GM20431 (cell line): Measurements from ENCODE around the gene GBA2.

Experiments used
- in situ Hi-C: fragments of 300-500 bp; cut with MseI, MboI; formaldehyde crosslinking; loops from one replicate; pipeline ENCODE4 v1.15.0; 2020; ENCODE audit warnings: low sequenced_read_pairs; ENCODE audit not compliant: unreplicated experiment

GBA2 gene

GRCh38 chr9:35741740-35742139, 7.3 kb downstream of the GBA2 start:
- in situ Hi-C loops, result no loop called here

DNA sequence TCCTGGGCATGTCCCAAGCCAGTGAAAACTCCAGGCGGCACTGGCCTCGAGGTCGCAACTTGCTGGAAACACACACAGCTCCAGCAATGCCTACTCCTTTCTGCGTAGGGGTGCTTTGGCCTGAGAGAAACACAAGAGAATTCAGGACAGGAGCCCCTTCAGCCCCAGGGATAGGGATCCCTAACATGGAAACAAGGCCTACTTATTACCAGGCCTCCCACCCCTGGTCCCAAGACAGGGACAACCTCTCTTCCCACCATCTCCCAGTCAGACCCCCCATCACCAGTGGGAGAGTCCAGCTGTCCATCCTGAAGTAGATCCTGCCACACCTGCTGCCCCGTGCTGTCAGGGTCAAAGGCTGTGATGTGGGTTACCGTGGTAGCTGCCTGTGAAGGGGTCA, 8.8 kb downstream of the GBA2 start:
- in situ Hi-C loops, result no loop called here

- in situ Hi-C loops, result no loop called here
Observed at GRCh38 chr9:35738924-35739323, 10.1 kb downstream of the GBA2 start.

DNA sequence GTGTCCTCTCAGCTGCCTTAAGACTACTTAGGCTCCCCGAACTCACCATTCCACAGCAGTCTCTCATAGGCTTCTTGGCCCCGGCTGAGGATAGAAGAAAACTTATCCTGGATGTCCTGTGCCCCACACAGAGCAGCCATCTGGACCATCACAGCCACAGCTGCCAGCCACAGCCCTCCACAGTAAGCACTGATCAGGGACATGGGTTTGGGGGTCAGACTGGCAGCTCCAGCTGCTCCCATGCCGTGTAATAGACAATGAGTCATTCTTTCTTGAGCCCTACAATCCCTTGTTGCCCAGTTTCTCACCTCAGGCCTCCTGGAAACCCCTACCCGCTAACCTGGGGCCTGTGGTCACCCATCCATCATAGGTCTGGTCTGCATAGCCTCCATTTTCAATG, 10.8 kb downstream of the GBA2 start:
- in situ Hi-C loops, result no loop called here

- in situ Hi-C loops, result no loop called here
Observed at GRCh38 chr9:35737143-35737542, 11.9 kb downstream of the GBA2 start.

- in situ Hi-C loops, result no loop called here
Observed at GRCh38 chr9:35736201-35736633, 12.8 kb downstream of the GBA2 start.

DNA sequence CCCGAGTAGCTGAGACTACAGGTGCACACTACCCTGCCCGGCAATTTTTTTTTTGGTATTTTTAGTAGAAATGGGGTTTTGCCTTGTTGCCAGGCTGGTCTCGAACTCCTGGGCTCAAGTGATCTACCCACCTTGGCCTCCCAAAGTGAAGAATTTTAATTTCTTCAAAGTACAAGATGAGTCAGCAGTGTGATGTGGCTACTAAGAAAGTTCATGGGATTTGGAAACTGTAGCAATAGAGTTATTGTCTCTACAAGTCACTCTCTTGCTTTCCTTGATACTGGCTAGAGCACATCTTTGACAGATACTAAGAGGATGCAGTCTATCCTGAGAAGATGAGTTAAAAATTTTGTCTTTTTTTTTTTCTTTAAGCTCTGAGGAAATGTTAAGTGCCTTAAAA, 14.9 kb downstream of the GBA2 start:
- in situ Hi-C loops, result no loop called here

DNA sequence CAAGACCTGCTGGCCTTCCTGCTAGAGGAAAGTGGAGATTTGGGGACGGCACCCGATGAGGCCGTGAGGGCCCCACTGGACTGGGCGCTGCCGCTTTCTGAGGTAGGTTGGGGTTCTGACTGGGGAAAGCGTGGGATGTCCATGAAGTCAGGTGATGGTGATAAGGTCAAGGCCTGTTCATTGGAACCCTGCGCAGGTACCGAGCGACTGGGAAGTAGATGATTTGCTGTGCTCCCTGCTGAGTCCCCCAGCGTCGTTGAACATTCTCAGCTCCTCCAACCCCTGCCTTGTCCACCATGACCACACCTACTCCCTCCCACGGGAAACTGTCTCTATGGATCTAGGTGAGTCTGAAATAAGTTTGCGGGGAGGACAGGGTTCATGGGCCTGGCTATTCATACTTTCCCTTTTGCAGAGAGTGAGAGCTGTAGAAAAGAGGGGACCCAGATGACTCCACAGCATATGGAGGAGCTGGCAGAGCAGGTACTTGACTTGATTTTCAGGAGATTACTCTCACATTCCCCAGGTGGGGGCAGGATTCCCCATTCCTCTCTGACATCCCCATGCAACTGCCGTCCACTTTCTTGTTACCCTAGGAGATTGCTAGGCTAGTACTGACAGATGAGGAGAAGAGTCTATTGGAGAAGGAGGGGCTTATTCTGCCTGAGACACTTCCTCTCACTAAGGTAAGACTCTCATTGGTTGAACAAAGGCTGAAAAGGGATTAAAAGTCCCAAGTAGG, 16.1 kb downstream of the GBA2 start:
- in situ Hi-C loops, result no loop called here

DNA sequence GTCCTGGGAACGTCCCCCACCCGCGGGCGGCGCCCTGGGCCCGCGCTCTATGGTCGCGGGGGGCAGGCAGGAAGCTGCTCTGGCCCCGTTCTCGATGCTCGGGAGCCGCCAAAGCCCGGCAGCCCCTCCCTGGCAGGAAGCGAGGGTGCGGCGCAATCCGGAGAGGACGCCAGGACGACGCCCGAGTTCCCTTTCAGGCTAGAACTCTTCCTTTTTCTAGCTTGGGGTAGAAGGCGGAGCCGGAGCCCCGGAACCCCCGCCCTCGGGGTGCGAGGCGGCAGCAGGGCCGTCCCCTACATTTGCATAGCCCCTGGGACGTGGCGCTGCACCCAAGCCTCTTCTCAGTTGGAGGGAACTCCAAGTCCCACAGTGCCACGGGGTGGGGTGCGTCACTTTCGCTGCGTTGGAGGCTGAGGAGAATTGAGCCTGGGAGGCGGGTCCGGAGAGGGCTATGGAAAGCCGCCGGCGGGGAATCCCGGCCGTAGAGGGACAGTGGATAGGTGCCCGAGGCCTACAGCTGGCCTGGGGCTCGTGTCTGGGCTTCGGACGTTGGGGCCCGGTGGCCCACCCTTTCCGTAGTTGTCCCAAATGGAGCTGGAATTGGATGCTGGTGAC, 16.7 kb downstream of the GBA2 start, which contains the start of the genes CREB3 and TLN1:
TSS of gene CREB3 (plus strand) at position 482 of the 615 bp plus-strand sequence. CDS start at position 589, 107 bp downstream.
TSS of gene TLN1 (minus strand) at position 11 of the 615 bp plus-strand sequence. CDS start 6,501 bp downstream, outside the sequence.
- in situ Hi-C loops, result no loop called here

GRCh38 chr9:35731415-35732184, 17.4 kb downstream of the GBA2 start:
- in situ Hi-C loops, result no loop called here

DNA sequence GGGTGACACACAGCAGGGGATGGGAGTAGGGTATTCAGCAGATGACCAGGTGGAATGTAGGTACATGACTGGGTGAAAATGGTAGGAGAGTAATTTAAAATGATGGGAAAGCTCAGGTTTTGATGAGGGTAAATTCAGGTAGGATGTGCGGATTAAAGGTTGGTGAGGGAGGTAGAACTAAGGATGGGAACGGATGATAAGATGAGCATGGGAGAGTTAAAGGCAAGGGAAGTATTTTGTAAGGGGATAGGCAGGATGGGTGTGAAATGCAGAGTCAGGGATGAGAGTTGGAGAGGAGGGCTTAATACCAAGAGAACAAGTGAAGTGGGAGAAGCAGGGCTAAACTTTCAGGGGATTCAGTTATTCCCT, 18.6 kb downstream of the GBA2 start:
- in situ Hi-C loops, result no loop called here

DNA sequence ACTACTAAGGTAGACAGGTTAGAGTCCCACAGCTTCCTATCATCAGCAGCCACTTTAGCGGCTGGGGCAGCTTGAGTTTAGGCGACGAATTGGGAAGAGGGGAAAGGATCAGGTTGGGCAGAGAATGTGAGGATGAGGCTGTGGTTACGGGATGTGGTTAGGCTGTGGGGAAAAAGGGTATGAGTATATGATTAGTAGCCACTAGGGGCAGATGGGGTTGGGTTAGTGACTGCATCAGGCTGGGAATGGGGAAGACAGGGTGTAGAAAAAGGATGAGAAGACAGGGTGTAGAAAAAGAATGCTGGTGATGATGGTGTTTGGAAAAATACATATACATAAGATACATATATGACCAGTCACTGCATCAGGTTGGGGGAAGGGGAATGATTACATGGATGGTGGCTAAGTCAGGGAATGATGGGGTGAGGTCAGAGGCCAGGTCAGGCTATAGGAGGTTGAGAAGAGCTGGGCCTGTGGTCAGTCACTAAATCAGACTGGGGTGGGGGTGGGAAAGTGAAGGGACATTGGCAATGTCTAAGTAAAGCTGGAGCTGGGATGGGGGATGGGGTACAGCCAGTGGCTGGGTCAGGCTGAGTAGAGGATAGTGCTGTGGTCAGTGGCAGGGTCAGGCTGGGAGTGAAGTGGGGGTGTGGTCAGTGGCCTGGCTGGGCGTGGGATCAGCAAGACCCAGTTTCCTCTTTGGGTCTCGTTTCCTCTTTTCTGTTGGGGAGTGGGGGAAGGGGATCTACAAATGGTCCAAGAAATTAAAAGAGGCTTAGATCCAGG, 19.1 kb downstream of the GBA2 start:
- in situ Hi-C loops, result no loop called here

DNA sequence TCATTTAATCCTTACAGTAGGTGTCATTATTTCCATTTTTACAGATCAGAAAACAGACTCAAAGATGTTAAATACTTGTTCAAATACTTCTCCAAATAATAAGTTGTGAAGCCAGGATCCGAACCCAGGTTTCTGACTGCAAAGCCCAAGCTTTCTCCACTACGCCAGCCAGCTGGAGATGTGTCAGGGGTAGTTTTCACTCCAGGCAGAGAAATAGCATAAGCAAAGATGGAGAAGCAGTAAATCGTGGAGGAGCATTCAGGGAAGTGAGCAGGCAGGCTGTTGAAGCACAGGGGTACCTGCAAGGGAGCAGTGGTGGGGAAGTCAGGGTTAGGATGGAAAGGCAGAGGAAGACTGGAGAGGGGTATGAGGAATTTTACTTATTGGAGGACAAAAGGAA, 19.9 kb downstream of the GBA2 start:
- in situ Hi-C loops, result no loop called here

DNA sequence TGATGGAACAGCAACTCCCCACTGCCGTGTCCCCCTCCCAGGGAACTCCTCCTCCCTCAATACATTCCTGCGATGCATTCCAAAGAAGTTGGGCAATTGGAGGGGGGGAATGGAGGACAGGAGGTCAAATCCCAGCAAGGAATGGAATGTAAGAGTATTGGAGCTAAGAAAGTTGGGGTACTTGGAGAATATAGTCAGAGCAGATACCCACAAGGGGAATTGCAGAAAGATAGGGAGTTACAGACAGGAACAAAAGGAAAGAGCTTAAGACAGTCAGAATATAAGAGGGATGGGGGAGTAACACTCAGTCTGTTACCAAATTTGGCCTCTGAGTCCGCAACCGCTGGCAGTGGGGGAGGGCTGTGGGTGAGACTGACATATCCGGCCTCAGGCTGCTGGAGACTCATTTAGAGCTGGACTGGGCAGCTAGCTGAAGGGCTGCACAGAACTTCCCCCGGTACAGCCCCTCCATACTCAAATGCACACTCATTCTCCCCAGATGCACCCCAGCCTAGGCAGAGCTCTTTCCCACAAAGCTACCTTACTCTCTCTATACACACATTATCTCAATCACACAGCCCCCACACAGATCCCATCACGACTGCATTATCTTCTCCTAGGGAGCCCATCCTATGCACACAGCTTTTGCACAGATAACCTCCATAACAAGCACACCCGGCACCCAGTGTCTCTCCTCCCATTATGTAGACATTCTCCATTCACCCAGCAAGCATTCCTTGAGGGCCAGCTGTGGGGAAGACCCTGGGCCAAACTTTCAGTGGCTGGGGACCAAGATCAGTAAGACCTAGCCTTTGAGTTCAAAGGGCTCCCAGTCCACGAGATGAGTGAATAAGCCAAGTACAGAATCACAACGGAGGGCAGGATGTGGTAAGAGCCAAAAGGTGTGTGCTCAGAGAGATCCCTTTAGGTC, 20.7 kb downstream of the GBA2 start:
- in situ Hi-C loops, result no loop called here

DNA sequence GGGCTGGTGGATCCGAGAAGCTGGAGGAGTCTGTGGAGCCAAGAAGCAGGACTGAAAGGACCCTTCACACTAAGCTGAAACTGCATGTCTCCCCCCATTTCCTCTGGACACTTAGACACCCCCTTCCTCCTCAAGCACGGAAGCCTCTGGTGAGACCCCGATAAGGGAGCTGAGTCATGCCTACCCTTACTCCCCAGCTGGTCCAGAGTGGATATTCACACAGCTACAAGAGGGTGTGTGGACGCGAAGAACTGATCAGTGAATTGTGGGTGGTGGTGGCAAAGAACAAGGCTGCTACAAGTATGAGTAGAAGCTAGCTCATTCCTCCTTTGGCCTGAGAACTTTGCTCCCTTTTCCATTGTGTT, 21.4 kb downstream of the GBA2 start:
- in situ Hi-C loops, result no loop called here

DNA sequence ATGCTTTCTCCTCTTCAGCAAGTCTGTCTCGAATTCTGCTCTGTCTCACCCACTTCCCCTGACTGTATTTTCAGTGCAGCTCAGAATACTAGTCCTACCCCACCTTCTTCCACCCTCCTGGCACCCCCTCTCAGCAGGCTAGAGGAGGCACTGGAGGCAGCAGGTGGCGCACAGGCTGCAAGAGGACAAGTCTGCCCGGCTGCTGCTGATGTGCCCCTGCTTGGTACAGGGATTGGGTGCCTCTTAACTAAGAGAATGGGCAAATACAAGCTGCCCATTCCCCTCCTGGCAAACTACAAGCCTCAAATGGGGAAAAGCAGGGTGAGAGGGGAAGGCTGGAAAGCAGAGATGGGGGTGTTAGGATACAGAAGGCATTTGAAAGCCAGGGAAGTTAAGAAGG, 22.1 kb downstream of the GBA2 start:
- in situ Hi-C loops, result no loop called here

DNA sequence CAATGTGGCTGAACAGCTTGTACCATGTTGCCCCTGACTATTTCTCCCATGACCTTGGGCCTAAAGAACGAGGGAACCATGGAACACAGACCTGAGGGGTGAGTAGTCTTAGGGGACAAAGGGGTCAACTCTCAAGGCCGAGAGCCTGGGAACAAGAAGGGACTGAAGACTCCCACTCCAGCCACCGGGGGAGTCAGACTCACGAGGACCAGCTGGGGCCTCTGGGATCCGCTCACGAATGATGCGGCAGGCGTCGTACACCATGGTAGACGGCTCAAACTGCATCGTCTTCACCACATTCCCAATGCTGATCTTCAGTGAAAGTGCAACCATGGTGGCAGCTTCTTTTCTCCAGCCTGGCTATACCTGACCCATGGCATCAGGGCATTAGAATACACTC, 23.7 kb downstream of the GBA2 start:
- in situ Hi-C loops, result no loop called here

- in situ Hi-C loops, result no loop called here
Observed at GRCh38 chr9:35723908-35724307, 25.1 kb downstream of the GBA2 start.

- in situ Hi-C loops, result no loop called here
Observed at GRCh38 chr9:35723426-35723825, 25.6 kb downstream of the GBA2 start.
